K562 (cell line): Measurements from ENCODE around the gene CLEC4M. TPM values are rescaled to one million over a fixed set of nuclear protein-coding genes. Genes with fewer than 3 reads are reported as not detected.

Experiments
- ATAC-seq: fragments of 200-7000 bp; cut with Tn5 transposase; 3 replicates; pipeline ENCODE4 v1.9.1; 2020; ENCODE audit warnings: moderate library complexity
- BruUV-seq: library from RNA; stranded (reverse); fragments of 400-500 nt; replicated peaks from 2 replicates; lab custom pipeline; 2021; lab: Mats Ljungman, UMichigan
- CTCF ChIA-PET: fragments of 300-600 bp; formaldehyde crosslinking; extraction: SDS; loops from one replicate; lab custom pipeline; 2021; ENCODE audit warnings: low intra/inter-chr PET ratio; lab: Yijun Ruan, JAX
- POLR2A ChIA-PET: fragments of 300-600, 350-650 bp; sonication (Branson Sonifier 250); formaldehyde crosslinking; extraction: SDS; loops from one replicate; lab custom pipeline; 2021; ENCODE audit warnings: antibody characterized with exemption, inconsistent platforms; lab: Yijun Ruan, JAX
- DNase-seq, 4 experiments: peaks; one replicate each; pipeline versions ENCODE4 v3.0.0 to v3.0.0-alpha.2; 2011 to 2018; ENCODE audit warnings: low spot score in 3 of 4, mixed read lengths in 3 of 4; ENCODE audit errors: extremely low read depth in 1 of 4
- FAIRE-seq: peaks from 2 replicates; lab custom pipeline; 2011; peaks lifted over from hg19 to GRCh38; lab: Jason Lieb, UNC
- H2AFZ ChIP-seq: 2 replicates; pipeline ENCODE4 v1.6.0; 2011; ENCODE audit warnings: low read depth, low read length, control low read depth, inconsistent platforms
- H3K27ac ChIP-seq: fragments of 200-600 bp; 3 replicates; pipeline ENCODE4 v1.8.0; 2011; ENCODE audit warnings: low read depth, mild to moderate bottlenecking, control low read depth, inconsistent platforms, low read length, moderate library complexity, mixed read lengths; ENCODE audit errors: extremely low read depth
- H3K27me3 ChIP-seq, 2 experiments: fragments of 300-600 bp in 1 of 2; 2 replicates in 1 of 2; 3 replicates in 1 of 2; pipeline versions ENCODE4 v1.6.0 to v1.8.0; 2011; ENCODE audit warnings: inconsistent platforms in 2 of 2, low read length in 2 of 2, mild to moderate bottlenecking in 1 of 2, mixed read lengths in 1 of 2, moderate library complexity in 1 of 2; ENCODE audit not compliant: control insufficient read depth in 2 of 2, insufficient read depth in 2 of 2
- H3K36me3 ChIP-seq: fragments of 300-600 bp; 3 replicates; pipeline ENCODE4 v1.8.0; 2011; ENCODE audit warnings: mild to moderate bottlenecking, low read length, inconsistent platforms; ENCODE audit not compliant: control insufficient read depth, insufficient read depth
- H3K4me1 ChIP-seq, 2 experiments: fragments of 200-600 bp in 1 of 2; replicated peaks in 1 of 2; 2 replicates in 1 of 2; 3 replicates in 1 of 2; pipeline versions ENCODE4 v1.5.1 to v1.8.0; 2011; ENCODE audit warnings: inconsistent platforms in 2 of 2, low read length in 2 of 2, mild to moderate bottlenecking in 1 of 2, mixed read lengths in 1 of 2, moderate library complexity in 1 of 2; ENCODE audit not compliant: control insufficient read depth in 2 of 2, insufficient read depth in 2 of 2
- H3K4me2 ChIP-seq: 2 replicates; pipeline ENCODE4 v1.6.1; 2011; ENCODE audit warnings: low read length, control low read depth, inconsistent platforms, mixed read lengths; ENCODE audit not compliant: insufficient read depth
- H3K4me3 ChIP-seq: fragments of 200-600 bp; sonication (generic), shearing (Covaris generic); 2 replicates; pipeline ENCODE4 v1.5.1; 2016; ENCODE audit warnings: control low read depth, inconsistent platforms
- H3K79me2 ChIP-seq: fragments of 200-600 bp; 3 replicates; pipeline ENCODE4 v1.8.0; 2011; ENCODE audit warnings: low read length, inconsistent platforms; ENCODE audit not compliant: control insufficient read depth, insufficient read depth
- H3K9ac ChIP-seq, 2 experiments: 2 replicates each; pipeline versions ENCODE4 v1.6.0 to v1.6.1; 2011; ENCODE audit warnings: low read depth in 2 of 2, low read length in 2 of 2, control low read depth in 1 of 2, inconsistent platforms in 1 of 2, mild to moderate bottlenecking in 1 of 2, mixed read lengths in 1 of 2; ENCODE audit not compliant: insufficient read depth in 1 of 2
- H3K9me1 ChIP-seq: one replicate; pipeline ENCODE4 v1.6.0; 2011; ENCODE audit warnings: inconsistent platforms, mild to moderate bottlenecking, low read length, moderate library complexity; ENCODE audit not compliant: control insufficient read depth, insufficient read depth
- H3K9me3 ChIP-seq: replicated peaks from 2 replicates; pipeline ENCODE4 v1.5.1; 2011; ENCODE audit warnings: low read depth, low read length, inconsistent platforms; ENCODE audit not compliant: control insufficient read depth, insufficient read depth
- H4K20me1 ChIP-seq: replicated peaks from 2 replicates; pipeline ENCODE4 v1.6.1; 2011; ENCODE audit warnings: low read length, inconsistent platforms, mixed read lengths; ENCODE audit not compliant: control insufficient read depth, insufficient read depth
- ATF2 ChIP-seq: sonication (generic); formaldehyde crosslinking; IDR thresholded peaks from 2 replicates; pipeline ENCODE4 v1.8.1; 2022; ENCODE audit warnings: missing genetic modification reagents
- CBX3 ChIP-seq, 2 experiments: IDR thresholded peaks; 1 replicate in 1 of 2; 2 replicates in 1 of 2; pipeline ENCODE4 v1.6.1; 2012; ENCODE audit warnings: inconsistent platforms in 2 of 2, low read length in 2 of 2, borderline replicate concordance in 1 of 2, control low read depth in 1 of 2
- CTBP1 ChIP-seq: fragments of 450-650 bp; IDR thresholded peaks from 2 replicates; pipeline ENCODE4 v1.6.1; 2016; ENCODE audit warnings: borderline replicate concordance
- CTCF ChIP-seq, 3 experiments: IDR thresholded peaks in 2 of 3; conservative IDR thresholded peaks in 1 of 3; 2 replicates each; pipeline ENCODE4 v1.5.1; 2011 to 2012; ENCODE audit warnings: low read length in 3 of 3, mild to moderate bottlenecking in 3 of 3, control low read depth in 2 of 3, improper control_type of control experiment in 1 of 3, inconsistent platforms in 1 of 3, low read depth in 1 of 3, mixed read lengths in 1 of 3, moderate library complexity in 1 of 3; ENCODE audit not compliant: insufficient read depth in 2 of 3
- MYBL2 ChIP-seq, 2 experiments: fragments of 450-650 bp in 1 of 2; sonication (generic) in 1 of 2; formaldehyde crosslinking in 1 of 2; IDR thresholded peaks; 2 replicates each; pipeline versions ENCODE4 v1.6.1 to v1.8.1; 2017 to 2022; ENCODE audit warnings: borderline replicate concordance in 1 of 2, inconsistent platforms in 1 of 2, low read depth in 1 of 2, mild to moderate bottlenecking in 1 of 2, missing genetic modification reagents in 1 of 2, moderate library complexity in 1 of 2
- RBBP5 ChIP-seq: fragments of 200-600 bp; sonication (generic); IDR thresholded peaks from 2 replicates; pipeline ENCODE4 v1.6.1; 2012; ENCODE audit warnings: borderline replicate concordance, mild to moderate bottlenecking, low read length, control low read depth, inconsistent platforms; ENCODE audit not compliant: insufficient read depth, poor library complexity, severe bottlenecking
- SNAPC5 ChIP-seq: fragments of 250-450 bp; sonication (Bioruptor Pico); IDR thresholded peaks from 2 replicates; pipeline ENCODE4 v1.8.0; 2021; ENCODE audit warnings: moderate library complexity, mild to moderate bottlenecking, inconsistent platforms
- XRCC5 ChIP-seq: fragments of 200-400 bp; formaldehyde crosslinking; IDR thresholded peaks from 2 replicates; pipeline ENCODE4 v1.6.1; 2017; ENCODE audit warnings: low read depth, mild to moderate bottlenecking, low read length
- ZNF197 ChIP-seq: fragments of 200-800 bp; sonication (Bioruptor generic); IDR thresholded peaks from 2 replicates; pipeline ENCODE4 v1.6.1; 2016; ENCODE audit warnings: low read depth, missing genetic modification characterization, missing compliant biosample characterization
- ZNF655 ChIP-seq: fragments of 250-450 bp; sonication (Bioruptor Pico); IDR thresholded peaks from 2 replicates; pipeline ENCODE4 v1.5.0; 2021
- ZNF79 ChIP-seq: fragments of 250-450 bp; sonication (Bioruptor Pico); IDR thresholded peaks from 2 replicates; pipeline ENCODE4 v1.4.0; 2020; ENCODE audit warnings: low read depth, mild to moderate bottlenecking, moderate library complexity
- WGBS: fragments of 100-300 bp; shearing (Covaris generic); methylation state at CpG from one replicate; pipeline ENCODE4 v1.1.6; 2016; ENCODE audit warnings: low coverage, mixed read lengths; ENCODE audit not compliant: insufficient coverage; ENCODE audit errors: missing lambda C conversion rate; 5-methylcytosine and 5-hydroxymethylcytosine counted together
- in situ Hi-C: fragments of 300-500 bp; cut with MboI; formaldehyde crosslinking; loops from 4 replicates; pipeline ENCODE4 v1.15.0; 2018; ENCODE audit warnings: inconsistent platforms, mixed read lengths
- intact Hi-C: fragments of 100-400 bp; cut with micrococcal nuclease; formaldehyde crosslinking; loops from 2 replicates; pipeline ENCODE4 v1.14.2; 2022
- polyA plus RNA-seq, 8 experiments: library from polyadenylated mRNA; depleted of rRNA in 4 of 8; stranded (reverse) in 5 of 8; unstranded in 3 of 8; fragments of >200 nt; fragmentation: Nextera tagmentation in 2 of 8; fragmentation: Illumina TruSeq in 1 of 8; extraction: Ambion mirVana in 2 of 8; extraction: Trizol in 1 of 8; gene quantifications; 2 replicates each; pipeline versions ENCODE4 v1.2.1 to v1.2.3, GENCODE V29; 2011 to 2014; ENCODE audit warnings: inconsistent platforms in 1 of 8, missing spikeins in 1 of 8
- total RNA-seq, 7 experiments: library from RNA; depleted of rRNA in 6 of 7; stranded (reverse); fragments of >200 nt in 6 of 7; fragmentation: Illumina TruSeq in 2 of 7; extraction: Trizol in 2 of 7; gene quantifications; 2 replicates each; pipeline versions ENCODE4 v1.2.1 to v1.2.3, GENCODE V29; 2011 to 2021; ENCODE audit warnings: low replicate concordance in 1 of 7

CLEC4M gene
- total and polyA plus RNA-seq, 9 of the 15 experiments (the other 6 are each of a cell fraction or from before 2014, with no cell fraction given), result 0.08 to 0.18 TPM; not detected in 7

- TF ChIP-seq CTCF (IDR thresholded peaks at IDR 0.05 in 2 of 3, conservative IDR thresholded peaks at IDR 0.05 in 1 of 3; ENCODE audit: insufficient read depth in 2 of 3, low read depth in 1 of 3, low read length in 3 of 3) (no peak), ZNF79 (CRISPR knock-in tag) (no peak)
- TF ChIP-seq, all 486 proteins: peak for 0
Observed at GRCh38 chr19:7769171-7769570, 6.1 kb downstream of the CLEC4M start (continued).

- TF ChIP-seq CBX3 (IDR thresholded peaks at IDR 0.05; ENCODE audit: borderline replicate concordance in 1 of 2, low read length in 2 of 2), result no peak
- no peak for TF ChIP-seq CTBP1
- TF ChIP-seq ZNF655, result no peak
- no peak for TF ChIP-seq ZNF197
- no peak for TF ChIP-seq ATF2 (CRISPR knock-in tag)
- TF ChIP-seq RBBP5, result no peak
- TF ChIP-seq SNAPC5, result no peak
- no peak for TF ChIP-seq MYBL2 (IDR thresholded peaks at IDR 0.05; ENCODE audit: low read depth)
- no peak for TF ChIP-seq MYBL2 (CRISPR knock-in tag; IDR thresholded peaks at IDR 0.05; ENCODE audit: borderline replicate concordance)
- TF ChIP-seq XRCC5, result no peak
- H3K27me3 ChIP-seq, result peaks cover 26 to 55% of the 10 kb centered on the region in 2 experiments; a peak in 4 of 5 replicates
- H3K27ac ChIP-seq, result no peak overlapping the region
- H4K20me1 ChIP-seq, result no peaks in the 10 kb centered on the region
- DNase-seq, result no peak
- CTCF ChIA-PET, result no interaction called here
- H3K79me2 ChIP-seq, result no peaks in the 10 kb centered on the region
- peaks cover 0 to 2% of the 10 kb centered on the region in 2 experiments; a peak in 3 of 5 replicates for H3K4me1 ChIP-seq
- in situ Hi-C loops (no loop called here), intact Hi-C loops (no loop called here)
- no peak overlapping the region for H3K4me3 ChIP-seq
- POLR2A ChIA-PET, result interaction anchor here (0.6 kb wide), 1 partner anchor 21 kb away, joined by 3 read pairs; no protein-coding TSS in a partner anchor
- no peaks in the 10 kb centered on the region for H3K9me1 ChIP-seq
- no peaks in the 10 kb centered on the region for H3K9me3 ChIP-seq
- H3K4me2 ChIP-seq, result no peak overlapping the region
- WGBS, result 0% methylated on average over 8 of the region's 8 CpGs
- FAIRE-seq, result no peak
- H2AFZ ChIP-seq, result no peak overlapping the region
- no peak for ATAC-seq
- BruUV-seq, result no TSS peak
- H3K9ac ChIP-seq, result no peak overlapping the region
- H3K36me3 ChIP-seq, result no peaks in the 10 kb centered on the region
Observed at GRCh38 chr19:7771072-7771471, 8.0 kb downstream of the CLEC4M start.
